WERI-Rb-1 (cell line): ENCODE data around the gene NBAS.

Source experiments
- DNase-seq: peaks from one replicate; pipeline ENCODE4 v3.0.0-alpha.2; 2020
- H3K27ac ChIP-seq: fragments of 250-450 bp; sonication (Bioruptor Pico); 2 replicates; pipeline ENCODE4 v1.5.1; 2020; ENCODE audit warnings: mild to moderate bottlenecking, moderate library complexity
- H3K27me3 ChIP-seq: fragments of 250-450 bp; sonication (Bioruptor Pico); 2 replicates; pipeline ENCODE4 v1.5.1; 2021; ENCODE audit warnings: mild to moderate bottlenecking, low read depth, moderate library complexity; ENCODE audit not compliant: insufficient read depth, severe bottlenecking
- H3K36me3 ChIP-seq: fragments of 250-450 bp; sonication (Bioruptor Pico); 2 replicates; pipeline ENCODE4 v1.5.1; 2020; ENCODE audit warnings: mild to moderate bottlenecking, moderate library complexity
- H3K4me3 ChIP-seq: 2 replicates; pipeline ENCODE4 v1.5.1; 2011; ENCODE audit warnings: low read depth, mild to moderate bottlenecking, control low read depth, low read length
- H3K9me3 ChIP-seq: fragments of 250-450 bp; sonication (Bioruptor Pico); 2 replicates; pipeline ENCODE4 v1.5.1; 2021; ENCODE audit warnings: mild to moderate bottlenecking, moderate library complexity; ENCODE audit not compliant: severe bottlenecking
- TF ChIP-seq, protein P1 (sequence below): IDR thresholded peaks from 2 replicates; pipeline ENCODE4 v1.5.1; 2011; ENCODE audit warnings: low read depth, mild to moderate bottlenecking, control low read depth, inconsistent platforms, low read length

Gene NBAS

DNA sequence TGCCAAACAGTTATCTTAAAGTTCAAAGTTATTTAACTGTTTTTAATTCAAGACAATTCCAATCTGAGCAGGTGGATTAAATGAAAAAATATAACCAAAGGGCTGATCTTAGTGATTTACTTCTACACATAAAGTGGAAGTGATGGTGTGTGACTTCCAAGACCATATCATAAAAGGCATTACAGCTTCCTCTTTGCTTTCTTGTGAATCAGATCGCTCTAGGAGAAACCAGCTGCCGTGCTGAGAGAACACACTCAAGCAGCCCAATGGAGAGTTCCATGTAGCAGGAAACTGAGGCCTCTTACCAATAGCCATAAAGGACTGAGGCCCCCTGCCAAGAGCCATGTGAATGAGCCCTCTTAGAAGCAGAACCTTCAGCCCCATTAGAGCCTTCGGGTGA, 197.4 kb downstream of the NBAS start:
- Histone ChIP-seq H3K9me3 (no peaks in the 10 kb centered on the region), H3K36me3 (0 out of 2 replicates have a peak, but pooled peaks cover 3% of the 10 kb centered on the region), H3K27me3 (no peaks in the 10 kb centered on the region), H3K4me3 (no peak overlapping the region), H3K27ac (no peak overlapping the region)
- DNase-seq: no peak
- TF ChIP-seq, protein P1, sequence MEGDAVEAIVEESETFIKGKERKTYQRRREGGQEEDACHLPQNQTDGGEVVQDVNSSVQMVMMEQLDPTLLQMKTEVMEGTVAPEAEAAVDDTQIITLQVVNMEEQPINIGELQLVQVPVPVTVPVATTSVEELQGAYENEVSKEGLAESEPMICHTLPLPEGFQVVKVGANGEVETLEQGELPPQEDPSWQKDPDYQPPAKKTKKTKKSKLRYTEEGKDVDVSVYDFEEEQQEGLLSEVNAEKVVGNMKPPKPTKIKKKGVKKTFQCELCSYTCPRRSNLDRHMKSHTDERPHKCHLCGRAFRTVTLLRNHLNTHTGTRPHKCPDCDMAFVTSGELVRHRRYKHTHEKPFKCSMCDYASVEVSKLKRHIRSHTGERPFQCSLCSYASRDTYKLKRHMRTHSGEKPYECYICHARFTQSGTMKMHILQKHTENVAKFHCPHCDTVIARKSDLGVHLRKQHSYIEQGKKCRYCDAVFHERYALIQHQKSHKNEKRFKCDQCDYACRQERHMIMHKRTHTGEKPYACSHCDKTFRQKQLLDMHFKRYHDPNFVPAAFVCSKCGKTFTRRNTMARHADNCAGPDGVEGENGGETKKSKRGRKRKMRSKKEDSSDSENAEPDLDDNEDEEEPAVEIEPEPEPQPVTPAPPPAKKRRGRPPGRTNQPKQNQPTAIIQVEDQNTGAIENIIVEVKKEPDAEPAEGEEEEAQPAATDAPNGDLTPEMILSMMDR: no peak

DNA sequence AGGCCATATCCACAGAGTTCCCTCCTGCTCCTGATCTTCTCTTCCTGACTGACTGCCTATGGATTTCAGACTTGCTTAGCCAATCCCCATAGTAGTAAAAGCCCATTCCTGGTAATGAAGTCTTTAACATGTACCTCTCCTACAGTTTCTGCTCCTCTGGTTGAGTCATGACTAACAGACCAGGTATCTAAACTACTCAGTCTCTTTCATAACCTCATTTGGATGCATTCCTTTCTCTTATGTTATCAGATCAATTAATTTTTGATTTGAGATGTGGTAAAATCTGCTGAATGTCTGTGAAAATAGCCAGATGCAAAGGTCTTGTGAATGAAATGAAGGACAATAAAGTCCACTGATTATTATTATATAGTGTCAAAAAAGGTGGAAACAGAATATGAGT, 198.0 kb downstream of the NBAS start:
- H3K36me3 ChIP-seq: peaks cover 3% of the 10 kb centered on the region; the same call in 1 of the 2 replicates
- H3K27ac ChIP-seq: no peak overlapping the region
- no peaks in the 10 kb centered on the region for H3K27me3 ChIP-seq
- no peaks in the 10 kb centered on the region for H3K9me3 ChIP-seq
- DNase-seq: no peak
- TF ChIP-seq, protein P1: no peak
- no peak overlapping the region for H3K4me3 ChIP-seq

DNA sequence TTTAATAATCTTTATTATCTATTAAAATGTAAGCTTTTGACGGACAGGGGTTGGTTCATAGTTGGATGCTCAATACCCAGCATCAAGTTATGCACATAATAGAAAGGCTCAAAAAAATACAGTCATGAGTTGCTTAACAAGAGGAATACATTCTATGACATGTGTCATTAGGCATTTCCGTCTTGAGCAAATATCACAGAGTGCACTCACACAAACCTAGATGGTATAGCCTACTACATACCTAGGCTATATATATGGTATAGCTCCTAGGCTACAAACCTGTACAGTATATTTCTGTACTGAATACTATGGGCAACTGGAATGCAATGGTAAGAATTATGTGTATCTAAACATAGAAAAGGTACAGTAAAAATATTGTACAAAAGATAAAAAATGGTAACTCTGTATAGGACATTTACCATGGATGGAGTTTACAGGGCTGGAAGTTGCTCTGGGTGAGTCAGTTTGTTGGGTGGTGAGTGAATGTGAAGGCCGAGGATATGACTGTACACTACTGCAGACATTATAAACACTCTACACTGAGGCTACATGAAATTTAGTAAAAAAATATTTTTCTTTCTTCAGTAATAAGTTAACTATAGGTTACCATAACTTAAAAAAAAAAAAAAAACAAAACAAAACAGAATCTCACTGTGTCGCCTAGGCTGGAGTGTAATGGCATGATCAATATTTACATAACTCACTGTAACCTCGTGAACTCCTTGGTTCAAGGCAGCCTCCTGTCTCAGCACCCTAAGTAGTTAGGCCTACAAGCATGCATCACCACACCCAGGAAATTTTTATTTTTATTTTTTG, 201.2 kb downstream of the NBAS start:
- Histone ChIP-seq H3K9me3 (peaks cover 14% of the 10 kb centered on the region), H3K36me3 (peaks cover 11% of the 10 kb centered on the region), H3K27me3 (no peaks in the 10 kb centered on the region), H3K4me3 (no peak overlapping the region), H3K27ac (no peak overlapping the region)
- TF ChIP-seq, protein P1: no peak
- no peak for DNase-seq

DNA sequence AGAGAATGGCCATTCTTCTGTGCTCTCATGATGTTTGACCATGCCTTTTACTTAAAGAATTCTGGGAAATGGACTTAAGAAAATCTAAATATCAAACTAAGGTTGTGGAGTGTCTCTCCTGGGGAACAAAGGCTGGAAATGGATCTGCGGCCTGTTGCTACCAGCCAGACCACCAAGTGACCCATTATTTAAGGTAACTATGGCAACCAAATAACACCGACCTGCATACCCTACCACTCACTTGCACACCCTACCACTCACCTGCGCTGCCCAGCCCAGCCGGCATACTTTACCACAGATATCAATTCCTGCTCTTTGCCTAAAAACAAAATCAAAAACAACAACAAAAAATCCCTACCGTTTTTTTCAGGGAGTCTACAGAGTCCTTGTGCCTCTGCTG, 203.2 kb downstream of the NBAS start:
- no peak for DNase-seq
- Histone ChIP-seq H3K9me3 (peaks cover 14% of the 10 kb centered on the region), H3K4me3 (no peak overlapping the region), H3K27ac (no peak overlapping the region), H3K27me3 (no peaks in the 10 kb centered on the region), H3K36me3 (peaks cover 11% of the 10 kb centered on the region)
- TF ChIP-seq, protein P1: no peak

DNA sequence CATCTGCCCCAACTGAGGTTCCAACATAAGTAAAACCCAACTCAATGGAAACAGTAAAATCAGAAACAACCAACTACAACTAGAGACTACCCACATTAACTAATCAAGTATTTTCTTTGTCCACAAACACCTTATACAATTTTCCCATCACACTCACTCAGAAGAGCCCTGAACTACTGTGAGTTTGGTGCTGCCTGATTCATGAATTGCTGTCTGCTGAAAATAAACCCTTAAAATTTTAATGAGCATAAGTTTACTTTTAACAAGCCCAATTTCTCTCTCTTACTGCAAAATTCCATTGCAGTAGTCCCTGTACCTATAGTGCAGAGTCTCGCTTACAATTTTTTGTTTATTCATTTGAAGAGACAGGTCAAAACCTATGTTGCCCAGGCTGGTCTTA, 203.9 kb downstream of the NBAS start:
- TF ChIP-seq, protein P1: no peak
- peaks cover 14% of the 10 kb centered on the region for H3K9me3 ChIP-seq
- no peak for DNase-seq
- no peak overlapping the region for H3K27ac ChIP-seq
- no peak overlapping the region for H3K4me3 ChIP-seq
- no peaks in the 10 kb centered on the region for H3K27me3 ChIP-seq
- peaks cover 11% of the 10 kb centered on the region for H3K36me3 ChIP-seq
